Inflammatory macrophage (primary cell): ENCODE data around the gene PLK1.

Experiments used
- DNase-seq, 2 donors: peaks; one replicate each; pipeline ENCODE4 v3.0.0-alpha.2; 2020 to 2022

Gene PLK1

GRCh38 chr16:23679986-23680336 is 1.3 kb downstream of the PLK1 start:
- no peak for DNase-seq

- DNase-seq, result peak; percentile 37 to 83
Observed at GRCh38 chr16:23682181-23682580, 3.5 kb downstream of the PLK1 start.

GRCh38 chr16:23683487-23683886 is 4.8 kb downstream of the PLK1 start:
- DNase-seq, result no peak

- no peak for DNase-seq
Observed at GRCh38 chr16:23687034-23687808, 8.5 kb downstream of the PLK1 start.

GRCh38 chr16:23689442-23690187 is 10.9 kb downstream of the PLK1 start:
- no peak for DNase-seq

- no peak for DNase-seq
Observed at GRCh38 chr16:23690771-23691482, 12.2 kb downstream of the PLK1 start.

- DNase-seq, result no peak
Observed at GRCh38 chr16:23691483-23692189, 12.9 kb downstream of the PLK1 start.

GRCh38 chr16:23692190-23692837 is 13.6 kb downstream of the PLK1 start:
- no peak for DNase-seq

- DNase-seq, result no peak
Observed at GRCh38 chr16:23694265-23694643, 15.6 kb downstream of the PLK1 start.

- DNase-seq, result no peak
Observed at GRCh38 chr16:23694644-23695373, 16.1 kb downstream of the PLK1 start.

- no peak for DNase-seq
Observed at GRCh38 chr16:23695756-23696155, 17.1 kb downstream of the PLK1 start.

- no peak for DNase-seq
Observed at GRCh38 chr16:23699100-23699499, 20.4 kb downstream of the PLK1 start.

- DNase-seq, result no peak
Observed at GRCh38 chr16:23700093-23700492, 21.4 kb downstream of the PLK1 start.

GRCh38 chr16:23700509-23700908 is 21.8 kb downstream of the PLK1 start:
- no peak for DNase-seq

GRCh38 chr16:23701045-23701444 is 22.4 kb downstream of the PLK1 start:
- DNase-seq, result no peak

- DNase-seq, result no peak
Observed at GRCh38 chr16:23702951-23703350, 24.3 kb downstream of the PLK1 start.

GRCh38 chr16:23704772-23705516 is 26.3 kb downstream of the PLK1 start:
- DNase-seq, result peak in 1 of 2 donors; percentile 9

- DNase-seq, result no peak
Observed at GRCh38 chr16:23705517-23705902, 26.8 kb downstream of the PLK1 start.

- no peak for DNase-seq
Observed at GRCh38 chr16:23706439-23706838, 27.8 kb downstream of the PLK1 start.

- no peak for DNase-seq
Observed at GRCh38 chr16:23709536-23709935, 30.8 kb downstream of the PLK1 start.

- no peak for DNase-seq
Observed at GRCh38 chr16:23710008-23710407, 31.3 kb downstream of the PLK1 start.
